Fibroblast of lung (primary cell): ENCODE results near the gene CADM2.

ENCODE experiments used
- CTCF ChIP-seq, 2 donors: IDR thresholded peaks in 1 of 2; conservative IDR thresholded peaks in 1 of 2; 1 replicate in 1 of 2; 2 replicates in 1 of 2; pipeline ENCODE4 v1.5.1; 2011 to 2012; ENCODE audit warnings: low read length in 2 of 2, control low read depth in 1 of 2, inconsistent platforms in 1 of 2, low read depth in 1 of 2, mild to moderate bottlenecking in 1 of 2
- EZH2 ChIP-seq: IDR thresholded peaks from 2 replicates; pipeline ENCODE4 v1.5.1; 2012; ENCODE audit warnings: low read length, control low read depth, mild to moderate bottlenecking; ENCODE audit errors: missing control alignments

- TF ChIP-seq CTCF (conservative IDR thresholded peaks at IDR 0.05 in 1 of 2, IDR thresholded peaks at IDR 0.05 in 1 of 2; ENCODE audit: low read depth in 1 of 2, low read length in 2 of 2) (no peak), EZH2 (no peak)
These were observed 18.2 kb downstream of the CADM2 start for GRCh38 chr3:84977021-84977420.
